CD14-positive monocyte (primary cell): ENCODE results near the gene MACF1. TPM values are rescaled to one million over a fixed set of nuclear protein-coding genes. Genes with fewer than 3 reads are reported as not detected.

Source experiments
- DNase-seq, 3 donors: peaks; one replicate each; pipeline ENCODE4 v3.0.0-alpha.2; 2011 to 2022
- H2AFZ ChIP-seq: 2 replicates; pipeline ENCODE4 v1.6.0; 2012; ENCODE audit warnings: mild to moderate bottlenecking, low read depth, low read length, inconsistent platforms; ENCODE audit not compliant: insufficient read depth, poor library complexity, severe bottlenecking
- H3K27ac ChIP-seq, 2 donors: 1 replicate in 1 of 2; 2 replicates in 1 of 2; pipeline ENCODE4 v1.5.1; 2012 to 2013; ENCODE audit warnings: low read length in 2 of 2, control low read depth in 1 of 2, inconsistent platforms in 1 of 2, low read depth in 1 of 2, mild to moderate bottlenecking in 1 of 2
- H3K27me3 ChIP-seq, 2 donors: one replicate each; pipeline versions ENCODE4 v1.6.0 to v1.6.1; 2011 to 2013; ENCODE audit warnings: low read length in 2 of 2; ENCODE audit not compliant: control insufficient read depth in 2 of 2, insufficient read depth in 2 of 2
- H3K36me3 ChIP-seq, 2 donors: replicated peaks in 1 of 2; 1 replicate in 1 of 2; 2 replicates in 1 of 2; pipeline versions ENCODE4 v1.5.1 to v1.6.1; 2012 to 2013; ENCODE audit warnings: low read length in 2 of 2, control low read depth in 1 of 2, inconsistent platforms in 1 of 2, mild to moderate bottlenecking in 1 of 2; ENCODE audit not compliant: insufficient read depth in 2 of 2, control insufficient read depth in 1 of 2
- H3K4me1 ChIP-seq, 2 donors: 1 replicate in 1 of 2; 2 replicates in 1 of 2; pipeline versions ENCODE4 v1.5.1 to v1.6.1; 2012 to 2013; ENCODE audit warnings: low read length in 2 of 2, control low read depth in 1 of 2, inconsistent platforms in 1 of 2, mild to moderate bottlenecking in 1 of 2, moderate library complexity in 1 of 2; ENCODE audit not compliant: insufficient read depth in 2 of 2, control insufficient read depth in 1 of 2
- H3K4me2 ChIP-seq: replicated peaks from 2 replicates; pipeline ENCODE3; 2012; ENCODE audit warnings: low read length, moderate library complexity, mild to moderate bottlenecking; ENCODE audit not compliant: poor library complexity, severe bottlenecking; ENCODE audit errors: extremely low read depth
- H3K4me3 ChIP-seq, 3 experiments: fragments of 200-600 bp in 1 of 3; sonication (generic) in 1 of 3; replicated peaks in 1 of 3; 1 replicate in 2 of 3; 2 replicates in 1 of 3; pipeline ENCODE4 v1.5.1; 2011 to 2013; ENCODE audit warnings: low read length in 3 of 3, mild to moderate bottlenecking in 3 of 3, control low read depth in 2 of 3, low read depth in 2 of 3, inconsistent platforms in 1 of 3, moderate library complexity in 1 of 3
- H3K79me2 ChIP-seq: 2 replicates; pipeline ENCODE4 v1.6.0; 2012; ENCODE audit warnings: mild to moderate bottlenecking, control low read depth, inconsistent platforms, low read length, moderate library complexity; ENCODE audit not compliant: insufficient read depth
- H3K9ac ChIP-seq: 2 replicates; pipeline ENCODE4 v1.6.0; 2017; ENCODE audit warnings: low read length, mild to moderate bottlenecking; ENCODE audit not compliant: insufficient read depth, poor library complexity, severe bottlenecking
- H3K9me3 ChIP-seq, 2 donors: replicated peaks in 1 of 2; 1 replicate in 1 of 2; 2 replicates in 1 of 2; pipeline versions ENCODE4 v1.5.1 to v1.6.1; 2012 to 2013; ENCODE audit warnings: low read length in 2 of 2, control low read depth in 1 of 2; ENCODE audit not compliant: control insufficient read depth in 1 of 2, insufficient read depth in 1 of 2
- H4K20me1 ChIP-seq: 2 replicates; pipeline ENCODE4 v1.6.0; 2012; ENCODE audit warnings: mild to moderate bottlenecking, low read length, control low read depth, moderate library complexity; ENCODE audit not compliant: insufficient read depth
- H3K27ac Mint-ChIP-seq, 7 donors: one replicate each; pipeline ENCODE4 v1.8.0; 2020; ENCODE audit warnings: mild to moderate bottlenecking in 7 of 7, mixed read lengths in 7 of 7, moderate library complexity in 6 of 7, inconsistent platforms in 2 of 7
- H3K27me3 Mint-ChIP-seq, 3 donors: one replicate each; pipeline ENCODE4 v1.8.0; 2021 to 2022; ENCODE audit warnings: low read depth in 3 of 3, mild to moderate bottlenecking in 3 of 3, mixed read lengths in 3 of 3, moderate library complexity in 3 of 3, inconsistent platforms in 1 of 3
- H3K36me3 Mint-ChIP-seq, 2 donors: one replicate each; pipeline ENCODE4 v1.8.0; 2020; ENCODE audit warnings: mixed read lengths in 2 of 2, inconsistent platforms in 1 of 2, mild to moderate bottlenecking in 1 of 2
- H3K4me1 Mint-ChIP-seq: one replicate; pipeline ENCODE4 v1.8.0; 2020; ENCODE audit warnings: mild to moderate bottlenecking, mixed read lengths
- H3K4me3 Mint-ChIP-seq, 2 donors: one replicate each; pipeline ENCODE4 v1.8.0; 2020; ENCODE audit warnings: mild to moderate bottlenecking in 2 of 2, mixed read lengths in 2 of 2, moderate library complexity in 1 of 2
- H3K9me3 Mint-ChIP-seq, 7 donors: one replicate each; pipeline ENCODE4 v1.8.0; 2020 to 2022; ENCODE audit warnings: mixed read lengths in 7 of 7, mild to moderate bottlenecking in 6 of 7, moderate library complexity in 6 of 7, inconsistent platforms in 2 of 7
- WGBS: methylation state at CpG from one replicate; pipeline ENCODE4 v1.1.5; 2013; ENCODE audit warnings: missing lambda C conversion rate; ENCODE audit not compliant: insufficient coverage; 5-methylcytosine and 5-hydroxymethylcytosine counted together
- intact Hi-C, 2 donors: fragments of 100-400 bp; cut with micrococcal nuclease; formaldehyde crosslinking; loops; one replicate each; pipeline versions ENCODE4 v1.15.0 to v1.15.1; 2023
- polyA plus RNA-seq, 3 donors: library from polyadenylated mRNA; depleted of rRNA in 1 of 3; unstranded in 2 of 3; stranded (reverse) in 1 of 3; fragments of 300-500 nt in 2 of 3; fragments of >200 nt in 1 of 3; fragmentation: Illumina TruSeq in 2 of 3; gene quantifications; 1 replicate in 2 of 3; 2 replicates in 1 of 3; pipeline ENCODE4 v1.2.3, GENCODE V29; 2012 to 2021
- TF ChIP-seq, protein P1 (sequence below): fragments of 200-600 bp; IDR thresholded peaks from one replicate; pipeline ENCODE4 v1.8.0; 2022; ENCODE audit warnings: antibody characterized with exemption, mild to moderate bottlenecking

The MACF1 gene
- polyA plus RNA-seq, 3 donors: 3.4 to 36.8 (median 4.5) TPM

- 100% methylated on average over 1 of the region's 4 CpGs for WGBS
- H3K4me1 Mint-ChIP-seq: no peaks in the 10 kb centered on the region
- H3K27ac Mint-ChIP-seq: no peak overlapping the region
These were observed 223.4 kb downstream of the MACF1 start for GRCh38 chr1:39427912-39428311.

GRCh38 chr1:39431927-39432326, 227.4 kb downstream of the MACF1 start:
- intact Hi-C loops: no loop called here
- Histone ChIP-seq H3K79me2 (no peaks in the 10 kb centered on the region), H3K4me3 (no peak overlapping the region), H3K4me1 (no peaks in the 10 kb centered on the region), H4K20me1 (no peaks in the 10 kb centered on the region), H3K27me3 (no peaks in the 10 kb centered on the region), H3K9me3 (no peaks in the 10 kb centered on the region), H3K36me3 (peaks cover 95 to 98% of the 10 kb centered on the region in 2 donors), H2AFZ (no peak overlapping the region), H3K4me2 (no peak overlapping the region), H3K9ac (no peak overlapping the region), H3K27ac (no peak overlapping the region)
- Mint-ChIP-seq H3K9me3 (no peaks in the 10 kb centered on the region), H3K27ac (no peak overlapping the region), H3K27me3 (no peaks in the 10 kb centered on the region), H3K36me3 (peaks cover 90 to 92% of the 10 kb centered on the region in 2 donors), H3K4me1 (no peaks in the 10 kb centered on the region), H3K4me3 (no peak overlapping the region)
- no peak for DNase-seq
- TF ChIP-seq, protein P1, sequence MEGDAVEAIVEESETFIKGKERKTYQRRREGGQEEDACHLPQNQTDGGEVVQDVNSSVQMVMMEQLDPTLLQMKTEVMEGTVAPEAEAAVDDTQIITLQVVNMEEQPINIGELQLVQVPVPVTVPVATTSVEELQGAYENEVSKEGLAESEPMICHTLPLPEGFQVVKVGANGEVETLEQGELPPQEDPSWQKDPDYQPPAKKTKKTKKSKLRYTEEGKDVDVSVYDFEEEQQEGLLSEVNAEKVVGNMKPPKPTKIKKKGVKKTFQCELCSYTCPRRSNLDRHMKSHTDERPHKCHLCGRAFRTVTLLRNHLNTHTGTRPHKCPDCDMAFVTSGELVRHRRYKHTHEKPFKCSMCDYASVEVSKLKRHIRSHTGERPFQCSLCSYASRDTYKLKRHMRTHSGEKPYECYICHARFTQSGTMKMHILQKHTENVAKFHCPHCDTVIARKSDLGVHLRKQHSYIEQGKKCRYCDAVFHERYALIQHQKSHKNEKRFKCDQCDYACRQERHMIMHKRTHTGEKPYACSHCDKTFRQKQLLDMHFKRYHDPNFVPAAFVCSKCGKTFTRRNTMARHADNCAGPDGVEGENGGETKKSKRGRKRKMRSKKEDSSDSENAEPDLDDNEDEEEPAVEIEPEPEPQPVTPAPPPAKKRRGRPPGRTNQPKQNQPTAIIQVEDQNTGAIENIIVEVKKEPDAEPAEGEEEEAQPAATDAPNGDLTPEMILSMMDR: no peak
- no CpG with 5 or more reads among the region's 5 CpGs for WGBS

More at GRCh38 chr1:39427912-39428311, 223.4 kb downstream of the MACF1 start:
- Histone ChIP-seq H3K27me3 (no peaks in the 10 kb centered on the region), H3K27ac (no peak overlapping the region), H3K36me3 (peaks cover 89 to 100% of the 10 kb centered on the region in 2 donors), H3K9ac (no peak overlapping the region), H3K4me3 (no peak overlapping the region), H3K4me2 (no peak overlapping the region), H4K20me1 (peaks cover 10% of the 10 kb centered on the region), H2AFZ (no peak overlapping the region), H3K9me3 (no peaks in the 10 kb centered on the region), H3K79me2 (no peaks in the 10 kb centered on the region), H3K4me1 (no peaks in the 10 kb centered on the region)
- Mint-ChIP-seq H3K4me3 (no peak overlapping the region), H3K27me3 (no peaks in the 10 kb centered on the region), H3K36me3 (peaks cover 85 to 90% of the 10 kb centered on the region in 2 donors), H3K9me3 (no peaks in the 10 kb centered on the region)
- intact Hi-C loops: no loop called here
- TF ChIP-seq, protein P1: no peak
- no peak for DNase-seq
